HepG2 (cell line): ENCODE data around the gene TMUB1. TPM values are rescaled to one million over a fixed set of nuclear protein-coding genes. Genes with fewer than 3 reads are reported as not detected.
A peak's percentile ranks its signal among the peaks of the same experiment; 100 is the strongest.

Experiments
- BRD4 ChIP-seq: sonication (generic); formaldehyde crosslinking; IDR thresholded peaks from 2 replicates; pipeline ENCODE4 v1.4.0; 2020; ENCODE audit warnings: missing genetic modification reagents
- KDM2A ChIP-seq: sonication (generic); formaldehyde crosslinking; IDR thresholded peaks from 2 replicates; pipeline ENCODE4 v1.4.0; 2020; ENCODE audit warnings: low read depth, missing genetic modification reagents, borderline replicate concordance
- KDM3A ChIP-seq: IDR thresholded peaks from 2 replicates; pipeline ENCODE4 v1.6.1; 2018; ENCODE audit warnings: low read depth, missing compliant biosample characterization
- KMT2A ChIP-seq: sonication (generic); formaldehyde crosslinking; IDR thresholded peaks from 2 replicates; pipeline ENCODE4 v1.4.0; 2020; ENCODE audit warnings: missing genetic modification reagents
- PCBP1 ChIP-seq: fragments of 200-400 bp; formaldehyde crosslinking; IDR thresholded peaks from 2 replicates; pipeline ENCODE4 v1.6.1; 2017; ENCODE audit warnings: mild to moderate bottlenecking, low read depth, low read length, borderline replicate concordance
- XRCC5 ChIP-seq: fragments of 200-400 bp; formaldehyde crosslinking; optimal IDR thresholded peaks from 2 replicates; pipeline ENCODE3; 2017; ENCODE audit warnings: mild to moderate bottlenecking, low read length
- ZNF333 ChIP-seq: sonication (generic); formaldehyde crosslinking; IDR thresholded peaks from 2 replicates; pipeline ENCODE4 v1.4.0; 2020; ENCODE audit warnings: mild to moderate bottlenecking, missing genetic modification reagents, borderline replicate concordance
- ZNF724P ChIP-seq: sonication (generic); formaldehyde crosslinking; IDR thresholded peaks from 2 replicates; pipeline ENCODE4 v1.8.0; 2022; ENCODE audit warnings: missing genetic modification reagents, borderline replicate concordance
- ZNF83 ChIP-seq: sonication (generic); formaldehyde crosslinking; IDR thresholded peaks from 2 replicates; pipeline ENCODE4 v1.4.0; 2020; ENCODE audit warnings: missing genetic modification reagents, mild to moderate bottlenecking, borderline replicate concordance
- polyA plus RNA-seq, 8 experiments: library from polyadenylated mRNA; depleted of rRNA in 3 of 8; stranded (reverse) in 7 of 8; unstranded in 1 of 8; fragments of >200 nt; fragmentation: Illumina TruSeq in 4 of 8; extraction: Trizol in 4 of 8; gene quantifications; 2 replicates each; pipeline versions ENCODE4 v1.2.1 to v1.2.3, GENCODE V29; 2011 to 2016; ENCODE audit warnings: low read depth in 4 of 8, missing spikeins in 1 of 8, mixed read lengths in 1 of 8; ENCODE audit not compliant: insufficient read depth in 1 of 8
- total RNA-seq, 5 experiments: library from RNA; depleted of rRNA; stranded (reverse); fragments of >200 nt; fragmentation: Illumina TruSeq; extraction: Trizol; gene quantifications; 2 replicates each; pipeline ENCODE4 v1.2.3, GENCODE V29; 2016; ENCODE audit warnings: low read depth in 1 of 5
- TF ChIP-seq, protein P1 (sequence below): sonication (generic); formaldehyde crosslinking; IDR thresholded peaks from 2 replicates; pipeline ENCODE4 v1.4.0; 2020; ENCODE audit warnings: mild to moderate bottlenecking, missing genetic modification reagents
- TF ChIP-seq, protein P2 (sequence below): sonication (generic); formaldehyde crosslinking; IDR thresholded peaks from 2 replicates; pipeline ENCODE4 v1.4.0; 2020; ENCODE audit warnings: missing genetic modification reagents
- TF ChIP-seq, protein P3 (sequence below): sonication (generic); formaldehyde crosslinking; IDR thresholded peaks from 2 replicates; pipeline ENCODE4 v1.5.0; 2020; ENCODE audit warnings: missing genetic modification reagents, mild to moderate bottlenecking, borderline replicate concordance
- TF ChIP-seq, protein P4 (sequence below): IDR thresholded peaks from 2 replicates; pipeline ENCODE4 v1.6.1; 2016; ENCODE audit warnings: missing genetic modification reagents, missing compliant biosample characterization
- TF ChIP-seq, protein P5 (sequence below): sonication (generic); formaldehyde crosslinking; IDR thresholded peaks from 2 replicates; pipeline ENCODE4 v1.5.0; 2020; ENCODE audit warnings: mild to moderate bottlenecking, missing genetic modification reagents

TMUB1 gene
- total and polyA plus RNA-seq, 2 of the 13 experiments (the other 11 are each of a cell fraction or from before 2014, with no cell fraction given) = 44.8 to 51.6 TPM

DNA sequence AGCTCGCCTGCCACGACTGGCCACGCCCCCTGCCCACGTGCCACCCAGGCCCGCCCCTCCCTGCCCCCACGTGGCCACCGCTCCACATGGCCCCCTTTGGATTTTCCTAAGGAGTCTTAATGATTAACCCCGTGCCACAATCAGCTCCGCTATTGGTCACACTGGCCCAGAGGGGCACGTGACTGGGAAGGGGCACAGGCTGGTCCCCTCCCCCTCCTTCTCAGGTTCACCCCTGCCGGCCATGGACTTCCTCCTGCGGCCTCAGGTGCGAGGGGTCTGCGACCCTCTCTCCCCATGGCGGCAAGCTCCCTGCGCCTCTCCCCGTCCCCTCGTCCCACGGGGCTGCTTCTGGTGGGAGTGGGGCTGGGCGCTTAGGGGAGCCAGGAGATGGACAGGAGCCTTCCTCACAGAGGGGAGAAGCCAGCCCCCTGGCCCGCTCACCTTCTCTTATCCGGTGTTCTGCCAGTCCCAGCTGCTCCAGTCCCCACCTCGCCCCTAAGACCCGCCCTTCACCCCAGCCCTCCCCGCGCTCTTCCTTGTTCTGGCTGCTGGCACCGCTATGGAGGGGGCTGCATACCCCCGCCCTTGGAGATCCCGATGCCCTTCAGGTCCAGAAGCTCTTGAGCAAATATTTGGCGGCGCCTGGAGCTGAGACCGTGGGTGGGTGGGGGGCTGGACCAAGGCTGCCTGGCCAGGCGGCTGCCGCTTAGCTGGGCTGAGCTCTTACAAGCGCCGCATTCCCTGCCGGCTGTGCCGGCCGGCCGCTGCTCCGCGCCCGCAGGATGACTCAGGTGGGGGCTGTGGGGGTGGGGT is 20.7 kb downstream of the TMUB1 start (continued):
- TF ChIP-seq, protein P1, sequence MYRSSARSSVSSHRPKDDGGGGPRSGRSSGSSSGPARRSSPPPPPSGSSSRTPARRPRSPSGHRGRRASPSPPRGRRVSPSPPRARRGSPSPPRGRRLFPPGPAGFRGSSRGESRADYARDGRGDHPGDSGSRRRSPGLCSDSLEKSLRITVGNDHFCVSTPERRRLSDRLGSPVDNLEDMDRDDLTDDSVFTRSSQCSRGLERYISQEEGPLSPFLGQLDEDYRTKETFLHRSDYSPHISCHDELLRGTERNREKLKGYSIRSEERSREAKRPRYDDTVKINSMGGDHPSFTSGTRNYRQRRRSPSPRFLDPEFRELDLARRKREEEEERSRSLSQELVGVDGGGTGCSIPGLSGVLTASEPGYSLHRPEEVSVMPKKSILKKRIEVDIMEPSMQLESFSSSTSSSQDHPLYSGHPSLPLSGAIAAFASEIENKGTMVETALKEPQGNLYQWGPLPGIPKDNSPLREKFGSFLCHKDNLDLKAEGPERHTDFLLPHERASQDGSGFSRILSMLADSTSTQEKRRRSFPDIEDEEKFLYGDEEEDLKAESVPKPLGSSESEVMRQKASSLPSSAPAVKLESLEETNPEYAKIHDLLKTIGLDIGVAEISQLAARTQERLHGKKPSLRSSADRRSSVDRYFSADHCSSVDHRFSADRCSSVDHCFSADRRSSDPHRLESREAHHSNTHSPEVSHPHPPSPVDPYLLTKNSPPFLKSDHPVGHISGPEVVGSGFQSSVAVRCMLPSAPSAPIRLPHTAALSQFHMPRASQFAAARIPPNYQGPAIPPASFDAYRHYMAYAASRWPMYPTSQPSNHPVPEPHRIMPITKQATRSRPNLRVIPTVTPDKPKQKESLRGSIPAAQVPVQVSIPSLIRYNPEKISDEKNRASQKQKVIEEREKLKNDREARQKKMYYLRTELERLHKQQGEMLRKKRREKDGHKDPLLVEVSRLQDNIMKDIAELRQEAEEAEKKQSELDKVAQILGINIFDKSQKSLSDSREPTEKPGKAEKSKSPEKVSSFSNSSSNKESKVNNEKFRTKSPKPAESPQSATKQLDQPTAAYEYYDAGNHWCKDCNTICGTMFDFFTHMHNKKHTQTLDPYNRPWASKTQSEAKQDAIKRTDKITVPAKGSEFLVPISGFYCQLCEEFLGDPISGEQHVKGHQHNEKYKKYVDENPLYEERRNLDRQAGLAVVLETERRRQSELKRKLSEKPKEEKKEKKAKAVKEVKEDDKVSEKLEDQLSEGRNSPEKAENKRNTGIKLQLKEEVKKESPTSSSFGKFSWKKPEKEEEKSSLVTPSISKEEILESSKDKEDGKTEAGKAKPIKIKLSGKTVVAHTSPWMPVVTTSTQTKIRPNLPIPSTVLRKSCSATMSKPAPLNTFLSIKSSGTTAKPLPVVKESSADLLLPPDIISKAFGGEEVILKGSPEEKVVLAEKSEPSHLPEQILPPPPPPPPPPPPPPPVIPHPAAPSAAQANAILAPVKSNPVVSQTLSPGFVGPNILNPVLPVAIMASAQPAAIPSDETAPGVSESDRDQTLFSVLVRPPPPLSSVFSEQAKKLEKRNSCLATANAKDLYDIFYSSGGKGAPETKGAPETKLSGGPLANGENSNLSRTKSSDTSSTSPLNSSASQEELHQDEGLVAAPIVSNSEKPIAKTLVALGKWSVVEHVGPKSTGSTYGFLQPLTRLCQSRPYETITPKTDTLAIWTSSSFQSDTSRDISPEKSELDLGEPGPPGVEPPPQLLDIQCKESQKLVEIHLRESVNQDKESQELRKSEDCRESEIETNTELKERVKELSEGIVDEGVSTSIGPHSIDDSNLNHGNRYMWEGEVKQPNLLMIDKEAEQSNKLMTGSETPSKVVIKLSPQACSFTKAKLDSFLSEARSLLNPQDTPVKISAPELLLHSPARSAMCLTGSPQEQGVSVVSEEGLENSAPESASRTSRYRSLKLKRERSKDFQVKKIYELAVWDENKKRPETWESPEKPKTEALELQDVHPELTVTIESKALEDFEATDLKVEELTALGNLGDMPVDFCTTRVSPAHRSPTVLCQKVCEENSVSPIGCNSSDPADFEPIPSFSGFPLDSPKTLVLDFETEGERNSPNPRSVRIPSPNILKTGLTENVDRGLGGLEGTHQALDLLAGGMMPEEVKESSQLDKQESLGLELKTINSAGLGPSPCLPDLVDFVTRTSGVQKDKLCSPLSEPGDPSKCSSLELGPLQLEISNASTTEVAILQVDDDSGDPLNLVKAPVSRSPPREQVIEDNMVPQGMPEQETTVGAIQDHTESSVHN (CRISPR knock-in tag) = no peak
- TF ChIP-seq KMT2A (CRISPR knock-in tag) (peak; percentile 53; the same call in 1 of the 2 replicates), PCBP1 (no peak), KDM3A (CRISPR knock-in tag) (no peak), ZNF333 (CRISPR knock-in tag) (no peak), ZNF83 (CRISPR knock-in tag) (no peak), XRCC5 (peak; percentile 35), KDM2A (CRISPR knock-in tag) (0 out of 2 replicates have a peak, but pooled peaks have one; percentile 45), BRD4 (CRISPR knock-in tag) (no peak), ZNF724P (0 out of 2 replicates have a peak, but pooled peaks have one; percentile 26)
- TF ChIP-seq, protein P2, sequence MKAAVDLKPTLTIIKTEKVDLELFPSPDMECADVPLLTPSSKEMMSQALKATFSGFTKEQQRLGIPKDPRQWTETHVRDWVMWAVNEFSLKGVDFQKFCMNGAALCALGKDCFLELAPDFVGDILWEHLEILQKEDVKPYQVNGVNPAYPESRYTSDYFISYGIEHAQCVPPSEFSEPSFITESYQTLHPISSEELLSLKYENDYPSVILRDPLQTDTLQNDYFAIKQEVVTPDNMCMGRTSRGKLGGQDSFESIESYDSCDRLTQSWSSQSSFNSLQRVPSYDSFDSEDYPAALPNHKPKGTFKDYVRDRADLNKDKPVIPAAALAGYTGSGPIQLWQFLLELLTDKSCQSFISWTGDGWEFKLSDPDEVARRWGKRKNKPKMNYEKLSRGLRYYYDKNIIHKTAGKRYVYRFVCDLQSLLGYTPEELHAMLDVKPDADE (CRISPR knock-in tag) = no peak
- TF ChIP-seq, protein P3, sequence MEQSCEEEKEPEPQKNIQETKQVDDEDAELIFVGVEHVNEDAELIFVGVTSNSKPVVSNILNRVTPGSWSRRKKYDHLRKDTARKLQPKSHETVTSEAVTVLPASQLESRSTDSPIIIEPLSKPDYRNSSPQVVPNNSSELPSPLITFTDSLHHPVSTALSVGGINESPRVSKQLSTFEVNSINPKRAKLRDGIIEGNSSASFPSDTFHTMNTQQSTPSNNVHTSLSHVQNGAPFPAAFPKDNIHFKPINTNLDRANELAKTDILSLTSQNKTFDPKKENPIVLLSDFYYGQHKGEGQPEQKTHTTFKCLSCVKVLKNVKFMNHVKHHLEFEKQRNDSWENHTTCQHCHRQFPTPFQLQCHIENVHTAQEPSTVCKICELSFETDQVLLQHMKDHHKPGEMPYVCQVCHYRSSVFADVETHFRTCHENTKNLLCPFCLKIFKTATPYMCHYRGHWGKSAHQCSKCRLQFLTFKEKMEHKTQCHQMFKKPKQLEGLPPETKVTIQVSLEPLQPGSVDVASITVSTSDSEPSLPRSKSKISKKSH (CRISPR knock-in tag) = no peak
- TF ChIP-seq, protein P4, sequence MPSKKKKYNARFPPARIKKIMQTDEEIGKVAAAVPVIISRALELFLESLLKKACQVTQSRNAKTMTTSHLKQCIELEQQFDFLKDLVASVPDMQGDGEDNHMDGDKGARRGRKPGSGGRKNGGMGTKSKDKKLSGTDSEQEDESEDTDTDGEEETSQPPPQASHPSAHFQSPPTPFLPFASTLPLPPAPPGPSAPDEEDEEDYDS (CRISPR knock-in tag) = peak; percentile 48; the same call in 1 of the 2 replicates
- TF ChIP-seq, protein P5, sequence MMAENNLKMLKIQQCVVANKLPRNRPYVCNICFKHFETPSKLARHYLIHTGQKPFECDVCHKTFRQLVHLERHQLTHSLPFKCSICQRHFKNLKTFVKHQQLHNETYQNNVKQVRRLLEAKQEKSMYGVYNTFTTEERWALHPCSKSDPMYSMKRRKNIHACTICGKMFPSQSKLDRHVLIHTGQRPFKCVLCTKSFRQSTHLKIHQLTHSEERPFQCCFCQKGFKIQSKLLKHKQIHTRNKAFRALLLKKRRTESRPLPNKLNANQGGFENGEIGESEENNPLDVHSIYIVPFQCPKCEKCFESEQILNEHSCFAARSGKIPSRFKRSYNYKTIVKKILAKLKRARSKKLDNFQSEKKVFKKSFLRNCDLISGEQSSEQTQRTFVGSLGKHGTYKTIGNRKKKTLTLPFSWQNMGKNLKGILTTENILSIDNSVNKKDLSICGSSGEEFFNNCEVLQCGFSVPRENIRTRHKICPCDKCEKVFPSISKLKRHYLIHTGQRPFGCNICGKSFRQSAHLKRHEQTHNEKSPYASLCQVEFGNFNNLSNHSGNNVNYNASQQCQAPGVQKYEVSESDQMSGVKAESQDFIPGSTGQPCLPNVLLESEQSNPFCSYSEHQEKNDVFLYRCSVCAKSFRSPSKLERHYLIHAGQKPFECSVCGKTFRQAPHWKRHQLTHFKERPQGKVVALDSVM = no peak; the same call in 1 of the 2 replicates
